GM10847 (cell line): ENCODE data around the gene RPL35.

Experiments
- POLR2A ChIP-seq: IDR thresholded peaks from 2 replicates; pipeline ENCODE4 v1.6.1; 2011; ENCODE audit not compliant: insufficient read length; ENCODE audit errors: extremely low read depth

The RPL35 gene

DNA sequence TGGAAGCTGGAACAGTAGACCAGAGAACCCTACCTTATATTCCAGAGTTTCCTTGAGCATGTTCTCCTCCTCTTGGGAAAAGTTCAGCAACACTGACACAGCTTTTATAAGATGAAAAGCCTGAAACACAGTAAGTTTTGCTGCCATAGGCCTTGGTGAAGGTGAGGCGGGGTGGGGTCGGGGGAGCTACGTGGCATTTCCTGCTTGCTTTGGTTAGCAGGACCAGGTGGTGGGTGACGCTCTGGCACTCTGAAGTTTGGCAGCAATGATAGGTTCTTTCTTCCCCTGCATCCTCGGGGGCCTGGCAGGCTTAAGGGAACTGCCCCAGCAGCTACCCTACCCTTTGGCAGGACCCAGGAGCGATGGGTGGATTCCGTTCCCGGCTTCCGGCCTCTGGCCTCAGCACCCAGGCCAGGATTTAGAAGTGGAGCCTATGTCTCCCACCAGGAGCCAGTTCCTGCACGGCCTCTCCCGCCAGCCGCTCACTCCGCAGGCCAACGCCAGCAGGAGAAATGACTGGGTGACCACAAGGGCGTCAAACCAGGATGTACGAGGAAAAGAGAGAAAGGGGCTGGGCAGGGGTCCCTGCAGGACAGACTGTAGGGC, 19.5 kb upstream of the RPL35 start:
- TF ChIP-seq POLR2A: no peak

DNA sequence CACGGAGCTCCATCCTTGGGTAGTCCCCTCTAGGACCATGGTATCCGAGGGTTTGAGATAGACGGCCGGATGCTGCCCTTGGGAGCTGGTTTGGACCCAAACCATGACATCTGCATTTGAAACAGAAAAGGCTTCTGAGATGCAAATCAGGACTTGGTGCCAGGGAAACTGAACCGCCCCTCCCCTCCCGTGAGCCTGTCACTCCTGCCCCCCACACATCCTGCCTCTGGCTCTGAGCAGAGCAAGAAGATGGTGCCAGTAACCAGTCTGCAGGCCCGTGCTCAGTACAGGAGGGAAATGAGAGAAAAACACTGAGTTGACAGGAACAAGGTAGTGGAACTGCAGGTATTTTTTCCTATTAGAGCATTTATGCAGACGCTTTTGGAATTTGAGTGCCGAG, 18.7 kb upstream of the RPL35 start:
- TF ChIP-seq POLR2A: no peak

GRCh38 chr9:124879226-124879625, 17.5 kb upstream of the RPL35 start:
- TF ChIP-seq POLR2A: no peak

DNA sequence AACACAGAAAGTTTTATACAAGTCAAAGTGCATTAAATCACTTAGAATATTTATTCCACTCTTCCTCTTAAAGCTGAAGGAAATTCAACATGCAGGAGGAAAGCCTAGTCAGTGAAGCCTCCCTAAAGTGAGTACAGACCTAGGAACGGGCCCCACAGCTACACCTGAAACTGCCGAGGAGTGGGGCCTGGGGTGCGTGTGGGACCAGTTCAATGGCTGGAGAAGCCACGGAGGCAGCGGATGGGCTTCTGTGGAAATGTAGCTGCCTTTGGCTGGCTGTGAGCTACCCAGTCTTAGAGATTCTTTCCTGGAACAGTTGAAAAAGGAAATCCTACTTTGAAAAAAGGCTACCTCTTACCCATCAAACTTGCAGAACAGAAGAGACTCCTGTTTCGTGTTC, 16.8 kb upstream of the RPL35 start:
- TF ChIP-seq POLR2A: no peak

DNA sequence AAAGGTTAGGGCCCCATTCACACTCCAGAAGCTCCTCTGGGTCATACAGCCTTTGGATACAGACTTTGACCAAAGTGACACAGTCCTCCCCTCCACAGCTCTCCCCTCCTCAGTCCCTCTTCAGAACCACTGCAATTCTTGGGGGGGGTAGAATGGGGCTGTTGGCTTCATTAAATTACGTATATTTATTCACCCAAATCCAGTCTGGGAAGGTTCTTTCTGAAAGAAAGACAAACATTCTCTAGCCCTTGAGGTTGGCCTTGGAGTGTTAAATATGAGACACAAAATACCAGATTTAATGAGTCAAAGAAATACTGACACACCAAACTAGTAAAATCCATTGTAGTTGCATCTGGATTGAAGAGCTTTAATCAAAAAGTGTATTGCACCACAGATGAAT, 16.3 kb upstream of the RPL35 start:
- no peak for TF ChIP-seq POLR2A

DNA sequence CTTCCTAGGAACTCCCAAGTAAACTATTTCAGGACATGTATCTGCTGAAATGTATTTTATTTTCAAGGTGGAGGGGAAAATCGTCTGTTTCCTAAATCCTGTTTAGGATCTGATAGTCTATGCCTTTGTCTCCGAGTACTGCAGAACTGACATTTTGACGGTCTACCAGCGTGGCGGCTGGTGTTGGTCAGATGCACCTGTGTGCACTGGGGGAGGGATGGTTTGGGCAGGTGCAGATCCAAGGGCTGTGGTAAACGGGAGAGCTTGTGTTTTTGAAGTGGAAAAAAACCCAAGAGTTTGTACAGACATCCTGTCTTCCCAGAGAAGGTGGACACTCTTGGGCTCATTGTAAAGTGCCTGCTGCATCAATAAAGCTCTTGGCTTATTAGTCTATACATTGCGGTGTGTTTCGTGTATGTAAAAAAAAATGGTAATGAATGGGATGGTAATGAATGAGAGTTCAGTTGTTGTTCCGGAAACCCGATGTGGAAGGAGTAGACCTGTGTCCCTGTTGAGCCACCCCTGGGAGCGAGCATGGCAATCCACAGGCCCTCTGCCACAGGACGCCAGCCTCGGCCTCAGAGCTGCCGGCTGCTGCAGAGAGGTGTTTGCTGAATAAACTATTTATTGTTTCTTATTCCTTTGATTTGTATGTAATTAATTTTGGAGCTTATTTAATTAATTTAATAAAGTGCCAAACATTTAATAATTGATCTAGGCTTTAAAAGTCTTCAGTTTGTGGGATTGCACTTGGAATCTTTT, 15.4 kb upstream of the RPL35 start:
- TF ChIP-seq POLR2A: no peak

DNA sequence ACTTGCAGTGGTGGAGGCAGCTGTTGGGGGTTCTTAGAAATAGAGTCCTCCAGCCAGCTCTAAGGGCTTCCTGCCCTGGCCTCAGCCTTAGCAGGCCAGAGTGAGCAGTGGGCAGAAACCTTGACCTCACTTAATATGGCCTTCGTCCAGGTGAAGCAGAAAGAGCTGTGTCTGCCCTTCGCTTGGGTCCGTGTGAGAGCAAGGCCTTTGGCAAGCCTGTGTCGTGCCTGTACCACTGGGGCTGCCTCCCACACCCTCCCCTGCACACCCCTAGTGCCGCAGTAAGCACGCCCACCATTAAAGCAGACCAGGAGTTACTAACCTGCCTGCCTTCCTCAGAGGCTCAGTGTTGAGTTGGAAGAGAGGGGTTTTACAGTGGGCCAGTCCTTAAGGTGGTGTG, 13.7 kb upstream of the RPL35 start:
- no peak for TF ChIP-seq POLR2A

DNA sequence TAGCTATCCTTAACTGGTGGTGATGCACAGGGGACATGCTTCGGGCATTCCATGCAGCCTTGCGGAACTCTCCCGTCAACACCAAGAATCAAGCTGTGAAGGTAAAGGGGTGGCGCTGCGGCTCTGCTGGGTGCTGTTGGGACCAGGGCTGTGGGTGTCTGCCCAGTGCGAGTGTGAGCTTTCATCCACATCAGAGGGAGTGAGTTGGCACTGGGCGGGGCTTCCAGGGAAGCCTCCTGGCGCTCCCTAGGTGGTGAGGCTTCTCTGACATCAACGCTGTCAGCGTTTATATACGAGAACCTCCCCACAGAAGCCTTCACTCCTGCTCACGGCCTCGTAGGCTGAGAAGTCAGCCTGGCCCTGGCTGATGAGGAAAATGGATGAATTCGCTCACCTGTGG, 11.9 kb upstream of the RPL35 start:
- no peak for TF ChIP-seq POLR2A

DNA sequence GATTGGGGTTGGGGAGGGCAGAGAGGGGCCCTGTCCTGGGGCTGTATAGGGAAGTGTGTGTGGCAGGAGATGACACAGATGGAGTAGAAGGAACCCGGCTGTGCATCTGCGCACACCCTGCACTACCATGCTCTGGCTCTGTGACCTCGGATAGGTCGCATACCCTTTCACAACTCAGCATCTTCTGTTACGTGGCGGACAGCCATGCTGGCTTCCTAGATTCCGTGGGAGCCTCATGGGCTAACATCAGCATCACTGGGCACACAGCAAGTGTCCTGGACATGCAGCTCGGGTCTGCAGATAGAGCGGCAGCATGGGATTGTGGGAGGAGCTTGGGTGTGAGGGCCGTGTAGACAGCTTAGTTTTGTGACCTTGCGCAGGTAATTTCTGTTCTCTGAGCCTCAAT, 9.4 kb upstream of the RPL35 start:
- TF ChIP-seq POLR2A: peak; percentile 1

GRCh38 chr9:124870723-124871122, 9.0 kb upstream of the RPL35 start:
- no peak for TF ChIP-seq POLR2A

GRCh38 chr9:124869986-124870560, 8.3 kb upstream of the RPL35 start:
- peak; percentile 33 for TF ChIP-seq POLR2A

GRCh38 chr9:124869466-124869985, 7.8 kb upstream of the RPL35 start:
- no peak for TF ChIP-seq POLR2A

- TF ChIP-seq POLR2A: peak; percentile 92
Measured at GRCh38 chr9:124868511-124869465, 7.0 kb upstream of the RPL35 start.

- no peak for TF ChIP-seq POLR2A
Measured at GRCh38 chr9:124863371-124863871, 1.7 kb upstream of the RPL35 start.
